Osteocyte (in vitro differentiated cells): ENCODE data around the gene FOXO1. TPM values are rescaled to one million over a fixed set of nuclear protein-coding genes. Genes with fewer than 3 reads are reported as not detected.

Experiments used
- DNase-seq: peaks from one replicate; pipeline ENCODE4 v3.0.0; 2021; ENCODE audit warnings: mixed read lengths; ENCODE audit not compliant: unreplicated experiment; ENCODE audit errors: extremely low spot score
- H3K27ac Mint-ChIP-seq: one replicate; pipeline ENCODE4 v1.8.0; 2021; ENCODE audit warnings: mild to moderate bottlenecking, mixed read lengths; ENCODE audit not compliant: unreplicated experiment
- H3K27me3 Mint-ChIP-seq: one replicate; pipeline ENCODE4 v1.8.0; 2021; ENCODE audit warnings: mixed read lengths; ENCODE audit not compliant: unreplicated experiment
- H3K36me3 Mint-ChIP-seq: one replicate; pipeline ENCODE4 v1.8.0; 2021; ENCODE audit warnings: mixed read lengths; ENCODE audit not compliant: unreplicated experiment
- H3K4me1 Mint-ChIP-seq: one replicate; pipeline ENCODE4 v1.8.0; 2021; ENCODE audit warnings: mixed read lengths; ENCODE audit not compliant: unreplicated experiment
- H3K4me3 Mint-ChIP-seq: one replicate; pipeline ENCODE4 v1.8.0; 2021; ENCODE audit warnings: mild to moderate bottlenecking, moderate library complexity, mixed read lengths; ENCODE audit not compliant: unreplicated experiment
- H3K9me3 Mint-ChIP-seq: one replicate; pipeline ENCODE4 v1.8.0; 2021; ENCODE audit warnings: mixed read lengths; ENCODE audit not compliant: unreplicated experiment
- CTCF ChIP-seq: fragments of 200-600 bp; sonication (generic); IDR thresholded peaks from 2 replicates; pipeline ENCODE4 v1.5.0; 2021; ENCODE audit warnings: antibody characterized with exemption, mild to moderate bottlenecking, moderate library complexity
- total RNA-seq: library from RNA; stranded (reverse); gene quantifications from 2 replicates; pipeline ENCODE4 v1.2.1, GENCODE V29; 2021

FOXO1 gene
- total RNA-seq, 1 donor from 2014 or later, result 10.0 TPM

- Mint-ChIP-seq H3K4me3 (no peak overlapping the region), H3K9me3 (no peaks in the 10 kb centered on the region), H3K27ac (no peak overlapping the region), H3K27me3 (no peaks in the 10 kb centered on the region), H3K4me1 (peaks cover 5% of the 10 kb centered on the region), H3K36me3 (no peaks in the 10 kb centered on the region)
- TF ChIP-seq CTCF, result no peak
- no peak for DNase-seq
Observed at GRCh38 chr13:40599124-40599523, 67.3 kb downstream of the FOXO1 start.

GRCh38 chr13:40598569-40598968 is 67.9 kb downstream of the FOXO1 start:
- DNase-seq, result no peak
- peaks cover 5% of the 10 kb centered on the region for H3K4me1 Mint-ChIP-seq

GRCh38 chr13:40597735-40598365 is 68.6 kb downstream of the FOXO1 start:
- peaks cover 5% of the 10 kb centered on the region for H3K4me1 Mint-ChIP-seq
- no peaks in the 10 kb centered on the region for H3K36me3 Mint-ChIP-seq
- H3K27me3 Mint-ChIP-seq, result no peaks in the 10 kb centered on the region
- no peak for TF ChIP-seq CTCF
- no peaks in the 10 kb centered on the region for H3K9me3 Mint-ChIP-seq
- DNase-seq, result no peak
- no peak overlapping the region for H3K27ac Mint-ChIP-seq
- no peak overlapping the region for H3K4me3 Mint-ChIP-seq

More at GRCh38 chr13:40598569-40598968, 67.9 kb downstream of the FOXO1 start:
- no peak overlapping the region for H3K27ac Mint-ChIP-seq
- H3K9me3 Mint-ChIP-seq, result no peaks in the 10 kb centered on the region
- no peaks in the 10 kb centered on the region for H3K27me3 Mint-ChIP-seq
- TF ChIP-seq CTCF, result no peak
- H3K4me3 Mint-ChIP-seq, result no peak overlapping the region
- no peaks in the 10 kb centered on the region for H3K36me3 Mint-ChIP-seq

- Mint-ChIP-seq H3K4me1 (peaks cover 5% of the 10 kb centered on the region), H3K27me3 (no peaks in the 10 kb centered on the region), H3K27ac (no peak overlapping the region), H3K4me3 (no peak overlapping the region), H3K9me3 (no peaks in the 10 kb centered on the region), H3K36me3 (no peaks in the 10 kb centered on the region)
- no peak for DNase-seq
- no peak for TF ChIP-seq CTCF
Observed at GRCh38 chr13:40596484-40596883, 70.0 kb downstream of the FOXO1 start.

- Mint-ChIP-seq H3K4me1 (peaks cover 5% of the 10 kb centered on the region), H3K36me3 (no peaks in the 10 kb centered on the region), H3K4me3 (no peak overlapping the region), H3K9me3 (no peaks in the 10 kb centered on the region), H3K27me3 (no peaks in the 10 kb centered on the region), H3K27ac (no peak overlapping the region)
- no peak for DNase-seq
- TF ChIP-seq CTCF, result no peak
Observed at GRCh38 chr13:40595693-40596092, 70.7 kb downstream of the FOXO1 start.
